Mesothelial cell of epicardium (in vitro differentiated cells): Measurements from ENCODE around the gene OR13A1. TPM values are rescaled to one million over a fixed set of nuclear protein-coding genes. Genes with fewer than 3 reads are reported as not detected.
A peak's percentile ranks its signal among the peaks of the same experiment; 100 is the strongest.
"Not testable (repeated sequence)": the region's sequence is repeated elsewhere in the genome, so short reads cannot be mapped to it uniquely, and the experiment has no call there.

ENCODE experiments used
- DNase-seq, 2 experiments: peaks; one replicate each; pipeline ENCODE4 v3.0.0; 2021; ENCODE audit warnings: low spot score in 2 of 2; ENCODE audit not compliant: unreplicated experiment in 2 of 2
- H3K27ac Mint-ChIP-seq: 2 replicates; pipeline ENCODE4 v1.8.0; 2021; ENCODE audit warnings: mixed read lengths
- H3K27me3 Mint-ChIP-seq: 2 replicates; pipeline ENCODE4 v1.8.0; 2021; ENCODE audit warnings: low read depth, mixed read lengths
- H3K36me3 Mint-ChIP-seq: 2 replicates; pipeline ENCODE4 v1.8.0; 2021; ENCODE audit warnings: mixed read lengths
- H3K4me1 Mint-ChIP-seq: 2 replicates; pipeline ENCODE4 v1.8.0; 2021; ENCODE audit warnings: mixed read lengths
- H3K4me3 Mint-ChIP-seq: 2 replicates; pipeline ENCODE4 v1.8.0; 2021; ENCODE audit warnings: mild to moderate bottlenecking, moderate library complexity, mixed read lengths
- H3K9me3 Mint-ChIP-seq: 2 replicates; pipeline ENCODE4 v1.8.0; 2021; ENCODE audit warnings: mixed read lengths
- total RNA-seq: library from RNA; stranded (reverse); gene quantifications from 3 replicates; pipeline ENCODE4 v1.2.1, GENCODE V29; 2021
- TF ChIP-seq, protein P1 (sequence below): fragments of 200-600 bp; sonication (generic); IDR thresholded peaks from one replicate; pipeline ENCODE4 v1.5.0; 2021; ENCODE audit warnings: antibody characterized with exemption; ENCODE audit not compliant: unreplicated experiment

Gene OR13A1
- total RNA-seq, 1 donor from 2014 or later = 0.13 TPM

- TF ChIP-seq, protein P1, sequence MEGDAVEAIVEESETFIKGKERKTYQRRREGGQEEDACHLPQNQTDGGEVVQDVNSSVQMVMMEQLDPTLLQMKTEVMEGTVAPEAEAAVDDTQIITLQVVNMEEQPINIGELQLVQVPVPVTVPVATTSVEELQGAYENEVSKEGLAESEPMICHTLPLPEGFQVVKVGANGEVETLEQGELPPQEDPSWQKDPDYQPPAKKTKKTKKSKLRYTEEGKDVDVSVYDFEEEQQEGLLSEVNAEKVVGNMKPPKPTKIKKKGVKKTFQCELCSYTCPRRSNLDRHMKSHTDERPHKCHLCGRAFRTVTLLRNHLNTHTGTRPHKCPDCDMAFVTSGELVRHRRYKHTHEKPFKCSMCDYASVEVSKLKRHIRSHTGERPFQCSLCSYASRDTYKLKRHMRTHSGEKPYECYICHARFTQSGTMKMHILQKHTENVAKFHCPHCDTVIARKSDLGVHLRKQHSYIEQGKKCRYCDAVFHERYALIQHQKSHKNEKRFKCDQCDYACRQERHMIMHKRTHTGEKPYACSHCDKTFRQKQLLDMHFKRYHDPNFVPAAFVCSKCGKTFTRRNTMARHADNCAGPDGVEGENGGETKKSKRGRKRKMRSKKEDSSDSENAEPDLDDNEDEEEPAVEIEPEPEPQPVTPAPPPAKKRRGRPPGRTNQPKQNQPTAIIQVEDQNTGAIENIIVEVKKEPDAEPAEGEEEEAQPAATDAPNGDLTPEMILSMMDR = no peak
- Mint-ChIP-seq H3K4me3 (no peak overlapping the region), H3K27me3 (peaks cover 12% of the 10 kb centered on the region), H3K9me3 (no peaks in the 10 kb centered on the region), H3K27ac (peak overlapping the region; percentile 44), H3K36me3 (no peaks in the 10 kb centered on the region), H3K4me1 (peaks cover 42% of the 10 kb centered on the region)
- no peak for DNase-seq
Measured at GRCh38 chr10:45280113-45280760, 35.2 kb downstream of the OR13A1 start.

DNA sequence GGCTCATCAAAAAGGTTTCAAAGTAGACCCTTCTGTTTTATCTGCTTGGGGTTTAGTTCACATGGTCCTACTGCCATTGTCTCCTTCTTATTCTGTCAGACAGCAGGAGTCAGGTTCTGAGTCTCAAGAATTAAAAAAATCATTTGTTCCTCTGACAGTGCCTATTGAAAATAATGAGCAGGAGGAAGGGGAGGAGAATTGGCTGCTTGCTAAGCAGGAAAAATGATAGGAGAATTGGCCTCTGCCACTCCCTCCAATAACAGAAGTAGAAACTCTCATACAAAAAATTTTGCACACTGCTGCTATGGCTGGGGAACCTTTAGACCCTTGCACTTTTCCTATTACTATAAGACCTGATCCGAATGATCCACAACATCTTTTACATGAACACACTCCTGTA, 35.7 kb downstream of the OR13A1 start:
- Mint-ChIP-seq H3K4me3 (no peak overlapping the region), H3K9me3 (peaks cover 1% of the 10 kb centered on the region), H3K4me1 (peaks cover 42% of the 10 kb centered on the region), H3K27ac (peak overlapping the region; percentile 44), H3K27me3 (peaks cover 6% of the 10 kb centered on the region), H3K36me3 (no peaks in the 10 kb centered on the region)
- no peak for DNase-seq
- TF ChIP-seq, protein P1 = no peak

- Mint-ChIP-seq H3K36me3 (no peaks in the 10 kb centered on the region), H3K4me3 (no peak overlapping the region), H3K27me3 (peaks cover 6% of the 10 kb centered on the region), H3K27ac (peak overlapping the region; percentile 24), H3K9me3 (peaks cover 8% of the 10 kb centered on the region), H3K4me1 (peaks cover 42% of the 10 kb centered on the region)
- no peak for DNase-seq
- TF ChIP-seq, protein P1 = no peak
Measured at GRCh38 chr10:45278860-45279498, 36.4 kb downstream of the OR13A1 start.

DNA sequence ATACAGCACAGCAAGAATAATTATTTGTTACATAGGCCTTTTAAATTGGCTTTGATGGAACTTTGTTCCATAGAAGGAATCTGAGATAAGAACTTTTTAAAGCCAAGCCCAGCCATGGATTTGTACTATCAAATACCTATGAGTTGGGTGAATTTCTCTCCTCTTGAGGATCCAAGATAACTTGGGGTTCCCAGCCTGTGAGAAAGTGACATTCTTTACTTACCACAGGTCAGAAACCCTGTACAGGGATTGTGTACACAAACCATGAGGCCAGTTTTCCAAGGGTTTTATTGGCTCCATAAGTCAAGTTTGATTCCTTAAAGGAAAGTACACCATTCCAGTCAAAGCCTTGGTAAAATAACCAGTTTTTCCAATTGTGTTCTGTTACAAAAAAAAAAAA, 39.3 kb downstream of the OR13A1 start:
- H3K27me3 Mint-ChIP-seq, H3K36me3 Mint-ChIP-seq, DNase-seq, H3K27ac Mint-ChIP-seq, H3K9me3 Mint-ChIP-seq, H3K4me3 Mint-ChIP-seq: not testable (repeated sequence)
- H3K4me1 Mint-ChIP-seq = peaks cover 25% of the 10 kb centered on the region

DNA sequence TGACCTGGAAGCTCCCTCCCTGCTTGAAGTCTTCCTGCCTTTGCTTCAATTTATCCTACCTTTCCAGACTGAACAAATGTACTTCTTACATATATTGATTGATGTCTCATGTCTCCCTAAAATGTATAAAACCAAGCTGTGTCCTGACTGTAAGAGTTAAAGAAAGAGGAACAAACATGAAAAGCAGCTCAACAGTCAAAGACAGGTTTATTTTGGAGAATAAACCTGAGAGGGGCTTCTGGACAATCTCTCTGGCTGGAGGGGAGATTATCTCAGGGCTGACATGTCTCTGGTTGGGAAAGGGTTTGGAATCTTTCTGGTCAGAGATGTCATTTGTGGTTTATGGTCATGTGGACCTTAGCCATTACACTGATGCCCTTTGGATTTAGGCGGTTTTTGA, 41.0 kb downstream of the OR13A1 start:
- no peak for DNase-seq
- no peaks in the 10 kb centered on the region for H3K27me3 Mint-ChIP-seq
- peaks cover 21% of the 10 kb centered on the region for H3K9me3 Mint-ChIP-seq
- TF ChIP-seq, protein P1 = no peak
- H3K4me3 Mint-ChIP-seq = no peak overlapping the region
- H3K27ac Mint-ChIP-seq = no peak overlapping the region
- no peaks in the 10 kb centered on the region for H3K36me3 Mint-ChIP-seq
- peaks cover 7% of the 10 kb centered on the region for H3K4me1 Mint-ChIP-seq

- H3K36me3 Mint-ChIP-seq, H3K4me3 Mint-ChIP-seq, DNase-seq, H3K27ac Mint-ChIP-seq, H3K4me1 Mint-ChIP-seq: not testable (repeated sequence)
- H3K9me3 Mint-ChIP-seq = peaks cover 20% of the 10 kb centered on the region
- peaks cover 35% of the 10 kb centered on the region for H3K27me3 Mint-ChIP-seq
Measured at GRCh38 chr10:45267777-45268176, 47.6 kb downstream of the OR13A1 start.
